NCI-H524 (cell line): ENCODE measurements around the gene LRRC7.
"Not testable (repeated sequence)": the region's sequence is repeated elsewhere in the genome, so short reads cannot be mapped to it uniquely, and the experiment has no call there.

Experiments used
- DNase-seq, 2 experiments: peaks; one replicate each; lab custom pipeline; 2025; lab: John Stamatoyannopoulos, UW

Gene LRRC7

DNA sequence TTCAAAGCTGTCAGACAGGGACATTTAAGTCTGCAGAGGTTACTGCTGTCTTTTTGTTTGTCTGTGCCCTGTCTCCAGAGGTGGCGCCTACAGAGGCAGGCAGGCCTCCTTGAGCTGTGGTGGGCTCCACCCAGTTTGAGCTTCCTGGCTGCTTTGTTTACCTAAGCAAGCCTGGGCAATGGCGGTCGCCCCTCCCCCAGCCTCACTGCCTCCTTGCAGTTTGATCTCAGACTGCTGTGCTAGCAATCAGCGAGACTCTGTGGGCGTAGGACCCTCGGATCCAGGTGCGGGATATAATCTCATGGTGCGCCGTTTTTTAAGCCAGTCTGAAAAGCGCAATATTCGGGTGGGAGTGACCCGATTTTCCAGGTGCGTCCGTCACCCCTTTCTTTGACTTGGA, 320.3 kb downstream of the LRRC7 start:
- not testable (repeated sequence) for DNase-seq

- no peak for DNase-seq
Measured at GRCh38 chr1:69888657-69889056, 320.9 kb downstream of the LRRC7 start.

- DNase-seq, result peak in 1 of 2 experiments; percentile 5
Measured at GRCh38 chr1:69898403-69898947, 330.8 kb downstream of the LRRC7 start.

- DNase-seq, result no peak
Measured at GRCh38 chr1:69911301-69911801, 343.6 kb downstream of the LRRC7 start.

DNA sequence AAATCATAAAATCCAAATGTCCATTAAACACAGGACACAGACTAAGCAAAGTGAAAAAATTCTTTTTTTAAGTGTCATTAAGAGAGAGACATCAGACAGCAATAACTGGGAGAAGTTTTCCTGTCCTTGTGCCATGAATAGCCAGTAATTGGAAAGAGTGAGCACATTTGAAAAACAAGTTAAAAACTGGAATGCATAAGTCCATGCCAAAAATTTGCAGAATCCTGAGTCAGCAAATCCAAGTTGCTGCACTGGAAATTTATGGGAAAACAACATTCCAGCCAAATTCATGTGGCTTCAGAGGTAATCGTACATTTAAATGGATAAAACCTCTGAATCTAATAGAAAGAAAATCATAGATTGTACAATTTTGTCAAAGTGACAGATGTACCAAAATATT, 346.3 kb downstream of the LRRC7 start:
- no peak for DNase-seq

- no peak for DNase-seq
Measured at GRCh38 chr1:69914976-69915765, 347.4 kb downstream of the LRRC7 start.

GRCh38 chr1:69919129-69919921, 351.6 kb downstream of the LRRC7 start:
- no peak for DNase-seq

DNA sequence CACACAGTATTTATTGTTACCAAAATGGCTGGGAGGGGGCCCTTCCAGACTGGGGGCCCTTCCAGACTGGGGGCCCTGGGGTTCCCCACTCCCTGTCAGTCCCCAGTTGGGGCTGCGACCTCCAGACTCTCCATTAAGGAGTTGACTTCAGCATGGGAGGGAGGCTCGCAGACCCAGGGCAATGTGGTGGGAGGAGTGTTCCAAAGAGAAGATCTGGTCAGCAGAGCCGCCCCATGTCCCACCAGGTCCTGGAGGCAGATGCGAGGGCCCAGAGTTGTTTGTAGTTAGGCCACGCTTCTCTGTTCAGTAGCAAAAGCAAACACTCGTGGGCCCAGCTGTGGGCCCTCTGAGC, 352.2 kb downstream of the LRRC7 start:
- no peak for DNase-seq

DNA sequence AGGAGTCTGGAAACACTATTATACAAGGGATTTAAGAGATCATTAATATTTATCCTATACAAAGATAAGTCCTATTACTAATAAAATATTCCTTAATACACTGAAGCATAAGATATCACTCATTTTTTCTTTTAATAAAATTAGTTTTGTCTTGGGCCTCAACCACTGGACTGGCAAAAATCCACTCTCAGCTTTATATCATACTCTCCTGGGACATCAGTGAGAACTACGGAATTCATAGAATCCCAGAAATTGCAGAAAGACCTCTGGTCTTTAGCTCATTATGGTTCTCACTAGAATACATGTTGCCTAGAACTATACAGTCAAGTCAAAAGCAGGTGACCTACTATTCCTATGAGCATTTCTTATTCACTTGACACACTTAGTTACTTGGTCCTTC, 352.7 kb downstream of the LRRC7 start:
- no peak for DNase-seq

DNA sequence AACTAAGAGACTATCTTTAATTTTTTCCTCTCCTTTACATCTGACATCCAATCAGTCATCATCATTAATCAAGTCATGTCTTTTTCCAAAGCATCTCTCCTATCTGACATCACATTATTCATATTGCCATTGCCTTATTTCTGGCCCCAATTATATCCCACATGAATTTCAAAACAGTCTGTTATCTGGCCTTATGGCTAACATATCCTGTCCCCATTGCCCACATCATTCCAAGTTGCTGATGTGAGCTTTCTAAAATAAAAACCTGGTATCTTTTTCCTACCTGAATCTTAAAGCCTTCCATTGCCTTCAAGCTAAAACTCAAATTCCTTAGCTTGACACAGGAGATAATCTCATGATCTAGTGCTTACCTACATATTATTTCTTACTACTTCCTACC, 353.8 kb downstream of the LRRC7 start:
- no peak for DNase-seq

GRCh38 chr1:69928234-69928633, 360.5 kb downstream of the LRRC7 start:
- not testable (repeated sequence) for DNase-seq

GRCh38 chr1:69929308-69930057, 361.8 kb downstream of the LRRC7 start:
- no peak for DNase-seq

GRCh38 chr1:69930396-69930795, 362.7 kb downstream of the LRRC7 start:
- no peak for DNase-seq

- DNase-seq, result no peak
Measured at GRCh38 chr1:69932760-69933159, 365.0 kb downstream of the LRRC7 start.

- no peak for DNase-seq
Measured at GRCh38 chr1:69940231-69940630, 372.5 kb downstream of the LRRC7 start.

DNA sequence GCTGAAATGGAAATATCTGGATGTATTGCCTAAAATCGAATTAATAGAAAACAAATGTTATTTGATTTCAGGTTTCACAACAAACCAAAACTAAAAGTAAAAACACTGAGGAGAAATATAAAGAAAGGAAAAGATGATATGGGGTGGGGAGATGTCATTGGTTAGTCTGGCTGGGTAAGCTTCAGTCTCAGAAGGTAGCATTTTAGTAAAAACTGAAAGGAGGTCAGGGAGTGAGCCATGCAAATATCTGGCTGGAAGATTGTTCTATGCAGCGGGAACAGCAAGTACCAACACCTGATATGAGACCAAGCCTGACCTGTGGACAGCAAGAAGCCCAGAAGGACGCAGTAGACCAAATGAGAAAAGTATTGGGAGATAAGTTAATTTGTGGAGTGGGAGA, 373.1 kb downstream of the LRRC7 start:
- DNase-seq, result no peak

DNA sequence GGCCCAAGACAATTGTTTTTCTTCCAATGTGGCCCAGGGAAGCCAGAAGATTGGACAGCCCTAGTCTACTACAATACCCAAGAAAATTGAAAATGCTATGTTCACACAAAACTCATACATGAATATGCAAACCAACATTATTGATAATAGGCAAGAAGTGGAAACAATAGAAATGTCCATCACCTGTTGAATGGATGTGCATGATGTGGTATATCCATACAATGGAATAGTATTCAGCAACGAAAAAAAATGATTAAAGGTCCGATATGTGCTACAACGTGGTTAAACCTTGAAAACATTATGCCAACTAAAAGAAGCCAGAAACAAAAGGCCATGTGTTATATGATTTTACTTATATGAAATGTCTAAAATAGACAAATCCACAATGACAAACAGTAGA, 375.3 kb downstream of the LRRC7 start:
- no peak for DNase-seq

- DNase-seq, result no peak
Measured at GRCh38 chr1:69946935-69947334, 379.2 kb downstream of the LRRC7 start.

DNA sequence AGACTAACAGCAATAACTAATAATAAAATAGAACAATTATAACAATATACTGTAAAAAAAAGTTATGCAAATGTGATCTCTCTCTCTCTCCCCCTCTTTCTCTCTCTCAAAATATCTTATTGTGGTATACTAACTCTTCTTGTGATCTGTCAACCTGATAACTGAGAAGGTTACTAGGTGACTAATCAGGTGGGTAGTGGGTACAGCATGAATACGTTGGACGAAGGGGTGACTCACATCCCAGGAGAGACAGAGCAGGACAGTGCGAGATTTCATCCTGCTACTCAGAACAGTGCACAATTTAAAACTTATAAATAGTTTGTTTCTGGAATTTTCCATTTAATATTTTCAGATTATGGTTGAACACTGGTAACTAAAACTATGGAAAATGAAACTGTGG, 380.1 kb downstream of the LRRC7 start:
- no peak for DNase-seq

DNA sequence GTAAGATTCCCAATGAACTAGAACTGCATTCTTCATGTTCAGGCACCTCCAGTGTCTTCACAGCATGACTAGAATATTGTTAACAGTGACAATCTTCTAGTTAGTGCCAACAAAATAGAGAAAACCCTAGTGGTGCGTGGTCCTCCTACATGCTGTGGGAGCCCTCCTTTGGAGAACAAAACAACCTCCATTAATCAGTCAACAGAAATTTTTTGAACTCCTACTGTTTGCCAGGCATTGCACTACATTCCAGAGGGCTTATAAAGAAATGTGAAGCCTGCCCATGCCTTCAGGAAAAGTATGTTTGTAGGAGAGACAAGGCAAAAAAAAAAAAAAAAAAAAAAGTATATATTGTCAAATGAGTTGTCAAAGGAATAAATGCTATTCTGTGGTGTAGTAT, 385.0 kb downstream of the LRRC7 start:
- DNase-seq, result no peak

- DNase-seq, result not testable (repeated sequence)
Measured at GRCh38 chr1:69962452-69962851, 394.7 kb downstream of the LRRC7 start.

GRCh38 chr1:69967245-69967766, 399.6 kb downstream of the LRRC7 start:
- no peak for DNase-seq
